ENCODE measurements around the gene ANTXR1. TPM values are rescaled to one million over a fixed set of nuclear protein-coding genes. Genes with fewer than 3 reads are reported as not detected.

The ANTXR1 gene
- total and polyA plus RNA-seq, 2 donors (not counting 3 experiments of a cell fraction or from before 2014, with no cell fraction given), result 4.2 to 17.3 TPM

DNA sequence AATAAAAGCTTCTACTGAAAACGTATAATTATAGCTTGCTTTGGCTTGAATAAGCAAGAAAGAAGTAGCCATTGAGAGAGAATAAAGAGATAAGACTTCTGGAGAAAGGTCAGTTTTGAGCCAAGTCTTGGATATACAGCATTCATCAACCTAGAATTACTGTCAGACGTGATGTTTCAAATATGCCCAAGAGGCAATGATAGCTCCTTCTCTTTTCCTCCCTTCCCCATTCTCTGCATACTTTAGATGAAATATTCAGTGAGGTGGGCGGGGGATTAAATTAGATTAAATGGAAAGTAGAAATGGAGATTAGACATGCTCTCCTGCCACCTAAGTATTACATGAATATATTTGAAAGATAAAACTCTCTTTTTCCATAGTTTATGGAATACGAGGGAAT is 8.7 kb downstream of the ANTXR1 start:
- no peaks in the 10 kb centered on the region for H4K20me1 ChIP-seq (replicated peaks; ENCODE audit: control insufficient read depth, extremely low read depth, insufficient read depth, low read length)
- no peak overlapping the region for H3K4me3 ChIP-seq (replicated peaks in 1 of 3; ENCODE audit: insufficient read depth in 1 of 3, low read depth in 1 of 3, low read length in 3 of 3)
- H2AFZ ChIP-seq (ENCODE audit: low read depth, low read length), result no peak overlapping the region
- H3K27me3 ChIP-seq (ENCODE audit: control insufficient read depth in 2 of 2, insufficient read depth in 2 of 2, low read length in 2 of 2), result peaks cover 0 to 6% of the 10 kb centered on the region in 2 experiments
- no peaks in the 10 kb centered on the region for H3K9me1 ChIP-seq (replicated peaks; ENCODE audit: control insufficient read depth, extremely low read depth, insufficient read depth, low read length)
- POLR2A ChIA-PET, result no interaction called here
- DNase-seq (ENCODE audit: low read depth, low spot score) (no peak), FAIRE-seq (no peak)
- no peak overlapping the region for H3K9ac ChIP-seq (replicated peaks; ENCODE audit: extremely low read depth, insufficient read depth, low read length)
- intact Hi-C loops (cut with micrococcal nuclease) (no loop called here), dilution Hi-C loops (cut with MboI; ENCODE audit: extremely low pct_ligation_motif_present, low sequenced_read_pairs) (no loop called here)
- CTCF ChIA-PET, result interaction anchor here (1.0 kb wide), 3 partner anchors 7 to 78 kb away, joined by 3 read pairs; partner anchors contain the start of gene ANTXR1
- peaks cover 3% of the 10 kb centered on the region for H3K4me1 ChIP-seq (ENCODE audit: control insufficient read depth, extremely low read depth, insufficient read depth, low read length)
- H3K4me2 ChIP-seq (ENCODE audit: insufficient read depth, low read length), result no peak overlapping the region
- no peaks in the 10 kb centered on the region for H3K9me3 ChIP-seq (replicated peaks; ENCODE audit: control insufficient read depth, insufficient read depth, low read length)
- no peak overlapping the region for H3K27ac ChIP-seq (ENCODE audit: insufficient read depth, low read depth, low read length)
- no peaks in the 10 kb centered on the region for H3K36me3 ChIP-seq (ENCODE audit: control insufficient read depth in 2 of 2, extremely low read depth in 1 of 2, insufficient read depth in 2 of 2, low read length in 2 of 2)
- H3K79me2 ChIP-seq (ENCODE audit: control insufficient read depth, insufficient read depth, low read length), result no peaks in the 10 kb centered on the region
- no TSS peak for BruUV-seq (replicated peaks)
- TF ChIP-seq POLR2A (IDR thresholded peaks at IDR 0.05; ENCODE audit: low read depth, low read length), result no peak
- no peak for TF ChIP-seq MYC (IDR thresholded peaks at IDR 0.05; ENCODE audit: low read depth, low read length)
- no peak for TF ChIP-seq GATA2 (IDR thresholded peaks at IDR 0.05; ENCODE audit: insufficient read depth, insufficient read length, low read depth, low read length)
- TF ChIP-seq, protein P1, sequence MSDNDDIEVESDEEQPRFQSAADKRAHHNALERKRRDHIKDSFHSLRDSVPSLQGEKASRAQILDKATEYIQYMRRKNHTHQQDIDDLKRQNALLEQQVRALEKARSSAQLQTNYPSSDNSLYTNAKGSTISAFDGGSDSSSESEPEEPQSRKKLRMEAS (IDR thresholded peaks at IDR 0.05; ENCODE audit: insufficient read depth, insufficient read length), result no peak
- no peak for TF ChIP-seq FOS (IDR thresholded peaks at IDR 0.05; ENCODE audit: borderline replicate concordance, insufficient read depth, low read length)
- no peak for TF ChIP-seq EZH2 (IDR thresholded peaks at IDR 0.05; ENCODE audit: borderline replicate concordance, low read depth, low read length, severe bottlenecking)
- TF ChIP-seq, protein P2, sequence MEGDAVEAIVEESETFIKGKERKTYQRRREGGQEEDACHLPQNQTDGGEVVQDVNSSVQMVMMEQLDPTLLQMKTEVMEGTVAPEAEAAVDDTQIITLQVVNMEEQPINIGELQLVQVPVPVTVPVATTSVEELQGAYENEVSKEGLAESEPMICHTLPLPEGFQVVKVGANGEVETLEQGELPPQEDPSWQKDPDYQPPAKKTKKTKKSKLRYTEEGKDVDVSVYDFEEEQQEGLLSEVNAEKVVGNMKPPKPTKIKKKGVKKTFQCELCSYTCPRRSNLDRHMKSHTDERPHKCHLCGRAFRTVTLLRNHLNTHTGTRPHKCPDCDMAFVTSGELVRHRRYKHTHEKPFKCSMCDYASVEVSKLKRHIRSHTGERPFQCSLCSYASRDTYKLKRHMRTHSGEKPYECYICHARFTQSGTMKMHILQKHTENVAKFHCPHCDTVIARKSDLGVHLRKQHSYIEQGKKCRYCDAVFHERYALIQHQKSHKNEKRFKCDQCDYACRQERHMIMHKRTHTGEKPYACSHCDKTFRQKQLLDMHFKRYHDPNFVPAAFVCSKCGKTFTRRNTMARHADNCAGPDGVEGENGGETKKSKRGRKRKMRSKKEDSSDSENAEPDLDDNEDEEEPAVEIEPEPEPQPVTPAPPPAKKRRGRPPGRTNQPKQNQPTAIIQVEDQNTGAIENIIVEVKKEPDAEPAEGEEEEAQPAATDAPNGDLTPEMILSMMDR (IDR thresholded peaks at IDR 0.05; ENCODE audit: extremely low read depth in 1 of 2, insufficient read depth in 1 of 2, low read depth in 1 of 2, low read length in 2 of 2), result no peak
- no peak for TF ChIP-seq POLR2AphosphoS5 (IDR thresholded peaks at IDR 0.05; ENCODE audit: insufficient read depth, low read depth, low read length)
- TF ChIP-seq JUN (IDR thresholded peaks at IDR 0.05; ENCODE audit: borderline replicate concordance, insufficient read depth, insufficient read length, low read depth), result no peak
